Neuronal stem cell (in vitro differentiated cells): ENCODE measurements around the gene TMEM45A.

Experiments used
- DNase-seq: peaks from one replicate; pipeline ENCODE4 v3.0.0-alpha.2; 2013; ENCODE audit warnings: low spot score
- H2AFZ ChIP-seq: one replicate; pipeline ENCODE4 v1.6.1; 2013; ENCODE audit warnings: mild to moderate bottlenecking, low read length, inconsistent platforms
- H2AK5ac ChIP-seq: 2 replicates; pipeline ENCODE4 v1.6.1; 2013; ENCODE audit warnings: low read depth, mild to moderate bottlenecking, inconsistent platforms, low read length, moderate library complexity, mixed read lengths
- H2BK120ac ChIP-seq: 2 replicates; pipeline ENCODE4 v1.6.1; 2013; ENCODE audit warnings: low read depth, mild to moderate bottlenecking, inconsistent platforms, low read length, moderate library complexity, mixed read lengths
- H2BK12ac ChIP-seq: one replicate; pipeline ENCODE4 v1.6.1; 2013; ENCODE audit warnings: low read length, inconsistent platforms
- H2BK15ac ChIP-seq: 2 replicates; pipeline ENCODE4 v1.6.1; 2013; ENCODE audit warnings: mild to moderate bottlenecking, low read length, inconsistent platforms, mixed read lengths
- H2BK5ac ChIP-seq: one replicate; pipeline ENCODE4 v1.6.1; 2013; ENCODE audit warnings: inconsistent platforms, mild to moderate bottlenecking, low read length, moderate library complexity
- H3K14ac ChIP-seq: one replicate; pipeline ENCODE4 v1.6.1; 2013; ENCODE audit warnings: low read length, inconsistent platforms
- H3K18ac ChIP-seq: 2 replicates; pipeline ENCODE4 v1.6.1; 2013; ENCODE audit warnings: low read length, inconsistent platforms
- H3K23ac ChIP-seq: 2 replicates; pipeline ENCODE4 v1.6.1; 2013; ENCODE audit warnings: low read depth, mild to moderate bottlenecking, mixed read lengths, low read length, inconsistent platforms; ENCODE audit not compliant: poor library complexity
- H3K27ac ChIP-seq: replicated peaks from 3 replicates; pipeline ENCODE4 v1.5.1; 2013; ENCODE audit warnings: low read length, inconsistent platforms
- H3K27me3 ChIP-seq, 3 experiments: 2 replicates each; pipeline ENCODE4 v1.6.1; 2013; ENCODE audit warnings: low read length in 3 of 3, mild to moderate bottlenecking in 2 of 3, inconsistent platforms in 1 of 3, low read depth in 1 of 3, mixed read lengths in 1 of 3, moderate library complexity in 1 of 3; ENCODE audit not compliant: control insufficient read depth in 3 of 3, insufficient read depth in 3 of 3
- H3K36me3 ChIP-seq, 2 donors: replicated peaks in 1 of 2; 2 replicates each; pipeline ENCODE4 v1.6.1; 2013; ENCODE audit warnings: low read length in 2 of 2; ENCODE audit not compliant: control insufficient read depth in 2 of 2, insufficient read depth in 2 of 2
- H3K4ac ChIP-seq: 2 replicates; pipeline ENCODE4 v1.6.1; 2013; ENCODE audit warnings: inconsistent platforms, mild to moderate bottlenecking, low read length, moderate library complexity
- H3K4me1 ChIP-seq, 2 donors: 1 replicate in 1 of 2; 2 replicates in 1 of 2; pipeline ENCODE4 v1.6.1; 2013; ENCODE audit warnings: low read length in 2 of 2, low read depth in 1 of 2; ENCODE audit not compliant: control insufficient read depth in 2 of 2, insufficient read depth in 1 of 2
- H3K4me2 ChIP-seq: one replicate; pipeline ENCODE4 v1.6.1; 2013; ENCODE audit warnings: mild to moderate bottlenecking, low read length, inconsistent platforms; ENCODE audit not compliant: insufficient read depth, poor library complexity, severe bottlenecking
- H3K4me3 ChIP-seq, 2 donors: 2 replicates each; pipeline ENCODE4 v1.5.1; 2013; ENCODE audit warnings: low read length in 2 of 2, mild to moderate bottlenecking in 2 of 2, inconsistent platforms in 1 of 2, moderate library complexity in 1 of 2
- H3K79me1 ChIP-seq: one replicate; pipeline ENCODE4 v1.6.1; 2013; ENCODE audit warnings: low read depth, mild to moderate bottlenecking, inconsistent platforms, low read length, moderate library complexity
- H3K9ac ChIP-seq: one replicate; pipeline ENCODE4 v1.6.1; 2013; ENCODE audit warnings: mild to moderate bottlenecking, low read depth, low read length, inconsistent platforms; ENCODE audit not compliant: poor library complexity
- H3K9me3 ChIP-seq, 2 donors: replicated peaks in 1 of 2; 2 replicates each; pipeline versions ENCODE3 to v1.6.1; 2013; ENCODE audit warnings: low read length in 2 of 2, mild to moderate bottlenecking in 2 of 2, inconsistent platforms in 1 of 2, low read depth in 1 of 2, mixed read lengths in 1 of 2, moderate library complexity in 1 of 2; ENCODE audit not compliant: control insufficient read depth in 2 of 2, insufficient read depth in 1 of 2
- H4K8ac ChIP-seq: one replicate; pipeline ENCODE4 v1.6.1; 2013; ENCODE audit warnings: low read depth, mild to moderate bottlenecking, inconsistent platforms, low read length, moderate library complexity
- H4K91ac ChIP-seq: one replicate; pipeline ENCODE4 v1.6.1; 2013; ENCODE audit warnings: low read length, low read depth, mild to moderate bottlenecking, inconsistent platforms; ENCODE audit not compliant: poor library complexity
- WGBS, 2 donors: extraction: QIAGEN DNeasy Blood & Tissue Kit; methylation state at CpG; one replicate each; pipeline ENCODE4 v1.1.7; 2013; ENCODE audit warnings: missing lambda C conversion rate in 2 of 2, mixed read lengths in 1 of 2; ENCODE audit not compliant: insufficient read length in 2 of 2, insufficient replicate concordance in 1 of 2; ENCODE audit errors: extremely low coverage in 2 of 2; 5-methylcytosine and 5-hydroxymethylcytosine counted together

TMEM45A gene

GRCh38 chr3:100600181-100601042 lies 108.0 kb downstream of the TMEM45A start:
- Histone ChIP-seq H2BK12ac (no peak overlapping the region), H3K4me1 (peaks cover 0 to 2% of the 10 kb centered on the region in 2 donors), H3K27me3 (no peaks in the 10 kb centered on the region), H2AFZ (no peak overlapping the region), H3K36me3 (no peaks in the 10 kb centered on the region), H3K9ac (no peak overlapping the region), H3K79me1 (no peaks in the 10 kb centered on the region), H4K91ac (no peak overlapping the region), H2BK120ac (no peak overlapping the region), H3K4me3 (no peak overlapping the region), H3K4ac (no peak overlapping the region), H3K23ac (no peak overlapping the region), H3K14ac (no peak overlapping the region), H2AK5ac (no peak overlapping the region), H2BK5ac (no peak overlapping the region), H3K9me3 (peaks cover 0 to 3% of the 10 kb centered on the region in 2 donors), H3K27ac (no peak overlapping the region), H2BK15ac (no peak overlapping the region), H3K4me2 (no peak overlapping the region), H4K8ac (no peak overlapping the region), H3K18ac (no peak overlapping the region)
- WGBS, 2 donors, result no CpG with 5 or more reads among the region's 11 CpGs
- no peak for DNase-seq

GRCh38 chr3:100602506-100603444 lies 110.4 kb downstream of the TMEM45A start:
- Histone ChIP-seq H3K27ac (no peak overlapping the region), H2AK5ac (no peak overlapping the region), H3K4ac (no peak overlapping the region), H2BK120ac (no peak overlapping the region), H3K79me1 (no peaks in the 10 kb centered on the region), H2AFZ (no peak overlapping the region), H3K4me1 (peaks cover 0 to 3% of the 10 kb centered on the region in 2 donors), H3K9ac (no peak overlapping the region), H3K9me3 (peaks cover 0 to 3% of the 10 kb centered on the region in 2 donors), H3K36me3 (no peaks in the 10 kb centered on the region), H3K27me3 (no peaks in the 10 kb centered on the region), H2BK12ac (no peak overlapping the region), H3K18ac (no peak overlapping the region), H3K14ac (no peak overlapping the region), H3K23ac (no peak overlapping the region), H2BK15ac (no peak overlapping the region), H3K4me3 (no peak overlapping the region), H2BK5ac (no peak overlapping the region), H4K8ac (no peak overlapping the region), H4K91ac (no peak overlapping the region), H3K4me2 (no peak overlapping the region)
- no peak for DNase-seq
- WGBS, 2 donors, result no CpG with 5 or more reads among the region's 7 CpGs

DNA sequence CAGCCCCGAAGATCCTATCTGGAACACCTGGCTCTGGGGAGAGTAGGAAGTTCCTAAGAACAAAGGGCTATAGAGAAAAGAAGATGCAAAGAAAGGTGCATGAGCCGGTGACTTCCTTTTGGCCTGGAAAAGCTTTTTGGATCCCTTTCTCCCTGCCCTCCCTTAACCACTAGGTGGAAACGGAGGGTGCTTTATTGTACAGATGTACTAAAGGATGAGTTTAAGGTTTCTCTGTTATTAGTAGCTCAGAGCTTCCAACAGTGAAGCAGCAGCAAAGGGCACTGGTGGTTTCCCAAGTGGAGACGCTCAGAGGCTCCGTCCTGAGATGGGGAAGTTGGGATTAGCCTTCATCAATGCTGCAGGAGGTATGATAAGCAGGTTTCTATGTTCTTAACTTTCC lies 111.0 kb downstream of the TMEM45A start:
- Histone ChIP-seq H4K91ac (no peak overlapping the region), H3K4me2 (no peak overlapping the region), H3K36me3 (no peaks in the 10 kb centered on the region), H3K4ac (no peak overlapping the region), H2AFZ (no peak overlapping the region), H3K9me3 (peaks cover 0 to 3% of the 10 kb centered on the region in 2 donors), H3K27me3 (no peaks in the 10 kb centered on the region), H3K9ac (no peak overlapping the region), H3K14ac (no peak overlapping the region), H3K4me1 (peaks cover 0 to 3% of the 10 kb centered on the region in 2 donors), H3K18ac (no peak overlapping the region), H2AK5ac (no peak overlapping the region), H2BK120ac (no peak overlapping the region), H3K23ac (no peak overlapping the region), H2BK12ac (no peak overlapping the region), H3K4me3 (no peak overlapping the region), H2BK15ac (no peak overlapping the region), H3K27ac (no peak overlapping the region), H4K8ac (no peak overlapping the region), H2BK5ac (no peak overlapping the region), H3K79me1 (no peaks in the 10 kb centered on the region)
- no CpG with 5 or more reads among the region's 5 CpGs for WGBS, 2 donors
- DNase-seq, result no peak

- Histone ChIP-seq H2AFZ (peak overlapping the region; percentile 5), H2BK15ac (no peak overlapping the region), H3K27me3 (no peaks in the 10 kb centered on the region), H4K8ac (no peak overlapping the region), H4K91ac (no peak overlapping the region), H2BK120ac (no peak overlapping the region), H3K14ac (no peak overlapping the region), H3K4me2 (no peak overlapping the region), H3K23ac (peak overlapping the region; percentile 40), H3K4me3 (no peak overlapping the region), H3K4me1 (peaks cover 0 to 10% of the 10 kb centered on the region in 2 donors), H2BK5ac (peak overlapping the region; percentile 43), H3K36me3 (no peaks in the 10 kb centered on the region), H3K27ac (no peak overlapping the region), H3K4ac (no peak overlapping the region), H3K9me3 (peaks cover 0 to 3% of the 10 kb centered on the region in 2 donors), H3K79me1 (no peaks in the 10 kb centered on the region), H3K18ac (peak overlapping the region; percentile 74), H2AK5ac (no peak overlapping the region), H3K9ac (no peak overlapping the region), H2BK12ac (no peak overlapping the region)
- WGBS, 2 donors, result no CpG with 5 or more reads among the region's 8 CpGs
- DNase-seq, result no peak
These were observed 112.9 kb downstream of the TMEM45A start for GRCh38 chr3:100605358-100605757.
